Glomerular visceral epithelial cell (primary cell): ENCODE measurements around the gene MNX1.

Source experiments
- DNase-seq: peaks from one replicate; pipeline ENCODE4 v3.0.0-alpha.2; 2016; ENCODE audit errors: extremely low spot score

MNX1 gene

GRCh38 chr7:156969972-156970420, 40.5 kb downstream of the MNX1 start:
- peak; percentile 13 for DNase-seq

- DNase-seq, result no peak
These were observed 42.3 kb downstream of the MNX1 start for GRCh38 chr7:156968183-156968582.

- DNase-seq, result no peak
These were observed 44.1 kb downstream of the MNX1 start for GRCh38 chr7:156966387-156966786.

- DNase-seq, result no peak
These were observed 45.5 kb downstream of the MNX1 start for GRCh38 chr7:156964971-156965370.

- DNase-seq, result no peak
These were observed 47.0 kb downstream of the MNX1 start for GRCh38 chr7:156963472-156963871.

- no peak for DNase-seq
These were observed 47.6 kb downstream of the MNX1 start for GRCh38 chr7:156962897-156963296.

- no peak for DNase-seq
These were observed 48.3 kb downstream of the MNX1 start for GRCh38 chr7:156962145-156962544.

GRCh38 chr7:156956727-156957126, 53.7 kb downstream of the MNX1 start:
- DNase-seq, result no peak

- no peak for DNase-seq
These were observed 55.5 kb downstream of the MNX1 start for GRCh38 chr7:156954941-156955340.
